Rectal smooth muscle tissue (tissue), 1 donor: ENCODE results near the gene USH1G.
"Not testable (repeated sequence)": the region's sequence is repeated elsewhere in the genome, so short reads cannot be mapped to it uniquely, and the experiment has no call there.

Source experiments
- H3K27ac ChIP-seq: one replicate; pipeline ENCODE4 v1.7.0; 2013; ENCODE audit warnings: low read depth, low read length, inconsistent platforms
- H3K27me3 ChIP-seq: one replicate; pipeline ENCODE4 v1.7.0; 2013; ENCODE audit warnings: low read length; ENCODE audit not compliant: control insufficient read depth, insufficient read depth
- H3K36me3 ChIP-seq: one replicate; pipeline ENCODE4 v1.7.0; 2013; ENCODE audit warnings: low read length; ENCODE audit not compliant: control insufficient read depth, insufficient read depth
- H3K4me1 ChIP-seq: one replicate; pipeline ENCODE4 v1.7.0; 2013; ENCODE audit warnings: low read length; ENCODE audit not compliant: control insufficient read depth, insufficient read depth
- H3K4me3 ChIP-seq: one replicate; pipeline ENCODE4 v1.7.0; 2013; ENCODE audit warnings: low read length
- H3K9ac ChIP-seq: one replicate; pipeline ENCODE4 v1.7.0; 2013; ENCODE audit warnings: low read length

USH1G gene

DNA sequence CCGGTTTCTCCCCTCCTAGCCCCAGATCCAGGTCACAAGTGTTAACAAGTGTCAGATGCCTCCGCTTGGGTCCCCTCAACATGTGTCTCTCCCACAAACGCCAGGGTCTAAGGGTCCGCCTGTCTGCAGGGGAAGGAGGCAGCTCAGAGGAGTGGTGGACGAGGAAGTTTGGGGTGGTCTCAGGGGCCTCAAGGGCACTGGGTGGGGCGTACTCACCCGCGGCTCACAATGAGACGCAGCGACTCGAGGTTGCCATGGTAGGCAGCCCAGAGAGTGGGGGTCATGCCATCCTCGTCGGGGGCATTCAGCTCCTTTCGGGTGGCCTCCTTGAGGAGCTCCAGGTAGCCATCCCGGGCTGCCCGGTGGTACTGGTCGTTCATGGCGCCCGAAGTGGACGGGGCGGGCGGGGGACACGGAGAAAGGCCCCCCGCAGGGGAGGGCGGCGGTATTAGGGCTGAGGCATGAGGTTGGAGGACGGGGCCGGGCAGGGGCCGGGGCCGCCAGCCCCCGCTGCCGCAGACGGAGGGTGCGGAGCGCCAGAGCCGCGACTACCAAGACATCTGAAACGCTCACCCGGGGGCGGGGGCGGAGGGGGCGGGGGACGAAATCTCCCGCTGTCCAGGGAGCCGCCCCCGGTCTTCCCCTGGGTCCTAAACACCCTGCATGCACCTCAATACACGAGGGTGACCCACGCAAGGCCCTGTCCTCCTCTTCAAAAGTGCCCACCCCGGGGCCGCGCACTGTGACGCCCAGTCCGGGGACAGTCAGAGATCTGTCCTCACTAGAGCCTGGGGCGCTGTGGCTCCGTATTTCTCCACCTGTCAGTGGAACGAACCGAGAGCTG is at the start of gene USH1G:
Gene USH1G (minus strand): TSS at position 562 of the 844 bp plus-strand sequence. CDS start 182 bp downstream, at position 380.
- H3K4me1 ChIP-seq = no peaks in the 10 kb centered on the region
- peaks cover 35% of the 10 kb centered on the region for H3K27me3 ChIP-seq
- H3K27ac ChIP-seq = no peak within 1 kb of the TSS
- H3K36me3 ChIP-seq = no peaks in the 10 kb centered on the region
- H3K9ac ChIP-seq = no peak within 1 kb of the TSS
- H3K4me3 ChIP-seq = no peak within 1 kb of the TSS

DNA sequence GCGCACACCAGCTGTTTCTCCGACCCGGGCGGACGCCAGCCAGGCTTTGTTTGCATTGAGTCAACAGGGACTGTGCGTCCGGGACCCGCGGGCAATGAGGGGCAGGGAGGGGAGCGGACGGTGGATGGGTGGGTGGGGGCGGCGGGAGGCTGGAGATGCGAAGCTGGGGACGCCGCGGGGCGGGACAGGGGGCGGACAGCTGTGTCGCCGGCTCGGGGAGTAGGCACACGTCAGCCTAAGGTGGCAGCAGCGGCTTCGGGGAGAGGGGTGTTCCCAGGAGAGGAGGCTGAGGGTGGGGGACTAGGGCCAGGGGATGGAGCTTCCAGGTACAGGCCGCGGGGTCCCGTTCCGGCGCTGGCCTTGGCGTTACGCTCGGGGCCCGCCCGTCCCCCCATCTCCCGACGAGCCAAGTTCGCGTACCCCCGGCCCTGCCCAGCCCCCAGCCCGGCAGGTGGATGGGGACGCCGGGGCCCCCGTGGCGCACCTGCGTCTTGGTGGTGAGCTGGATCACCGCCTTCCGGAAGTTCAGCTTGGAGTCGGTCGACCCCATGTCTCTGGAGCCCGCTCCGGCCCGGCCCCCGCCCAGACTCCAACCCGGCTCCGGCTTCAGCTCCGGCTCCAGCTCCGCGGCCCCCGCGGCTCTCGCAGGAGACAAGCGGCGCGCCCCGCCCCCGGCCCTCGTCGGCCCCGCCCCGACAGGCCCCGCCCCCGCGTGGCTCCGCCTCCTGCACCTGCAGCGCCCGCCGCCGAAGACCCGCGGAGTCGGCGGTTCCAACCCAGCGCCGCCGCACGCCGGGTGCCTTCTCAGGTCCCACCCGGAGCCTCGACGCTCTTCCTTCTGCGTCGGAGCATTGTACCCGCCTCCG is 49.3 kb upstream of the USH1G start, which contains the start of gene HID1:
Gene HID1 (minus strand): TSS at position 653 of the 866 bp plus-strand sequence. CDS start 103 bp downstream, at position 550.
- Histone ChIP-seq H3K9ac (no peak within 1 kb of the TSS), H3K27ac (no peak within 1 kb of the TSS), H3K4me3 (peak within 1 kb of the TSS; percentile 59), H3K36me3 (no peaks in the 10 kb centered on the region), H3K4me1 (no peaks in the 10 kb centered on the region), H3K27me3 (peaks cover 13% of the 10 kb centered on the region)

DNA sequence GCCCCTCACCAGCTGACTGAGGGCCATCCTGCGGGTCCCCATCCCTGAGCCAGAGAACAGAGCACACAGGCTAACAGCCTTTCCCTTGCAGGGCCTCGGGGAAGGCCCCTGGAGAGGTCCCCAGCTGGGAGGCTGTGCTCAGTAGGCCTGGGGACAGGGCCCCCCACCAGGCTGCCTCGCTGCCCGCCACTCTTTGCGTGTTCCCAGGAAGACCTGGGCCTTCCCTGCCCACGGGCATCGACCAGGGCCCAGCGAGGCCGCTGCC is 48.7 kb upstream of the USH1G start:
- peaks cover 13% of the 10 kb centered on the region for H3K27me3 ChIP-seq
- no peaks in the 10 kb centered on the region for H3K4me1 ChIP-seq
- no peak overlapping the region for H3K9ac ChIP-seq
- H3K27ac ChIP-seq = no peak overlapping the region
- peak overlapping the region; percentile 57 for H3K4me3 ChIP-seq
- H3K36me3 ChIP-seq = no peaks in the 10 kb centered on the region

DNA sequence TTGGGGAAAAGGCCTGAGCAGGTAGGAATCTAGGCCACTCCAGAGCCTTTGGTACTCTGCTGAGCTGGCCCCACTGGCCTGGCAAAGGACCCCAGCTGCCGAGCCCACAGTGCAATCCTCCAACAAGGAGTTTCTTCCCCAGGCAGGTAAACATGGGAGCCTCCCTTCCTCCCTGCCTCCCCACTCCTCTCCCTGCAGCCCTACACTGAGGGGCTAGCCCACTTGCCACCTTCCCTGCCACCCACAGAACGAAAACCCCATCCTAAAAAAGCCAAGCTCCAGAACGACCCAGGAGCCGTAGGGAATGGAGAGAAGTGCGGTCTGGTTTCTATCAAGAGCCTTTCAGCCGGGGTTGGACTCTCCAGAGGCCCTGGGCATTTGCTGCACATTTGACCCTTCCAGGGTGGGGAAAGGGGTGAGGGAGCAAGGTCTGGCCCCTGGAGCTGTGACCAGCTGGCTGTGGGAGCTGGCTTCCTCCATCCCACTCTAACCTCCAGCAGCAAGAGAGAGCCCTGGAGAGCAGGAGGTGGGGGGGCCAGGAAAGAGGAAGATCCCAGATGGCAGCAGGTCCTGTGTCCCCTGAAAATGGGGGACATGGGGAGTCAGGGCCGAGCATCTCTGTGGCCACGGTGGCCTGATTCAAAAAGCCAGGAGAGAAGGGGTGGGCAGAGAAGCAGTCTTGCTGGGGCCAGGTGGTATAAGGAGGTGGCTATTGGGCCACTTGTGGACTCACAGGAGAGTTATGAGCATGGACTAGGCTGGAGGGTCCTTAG is 48.2 kb upstream of the USH1G start:
- H3K27me3 ChIP-seq = peaks cover 13% of the 10 kb centered on the region
- no peaks in the 10 kb centered on the region for H3K4me1 ChIP-seq
- no peaks in the 10 kb centered on the region for H3K36me3 ChIP-seq
- H3K9ac ChIP-seq = no peak overlapping the region
- no peak overlapping the region for H3K27ac ChIP-seq
- peak overlapping the region; percentile 57 for H3K4me3 ChIP-seq

DNA sequence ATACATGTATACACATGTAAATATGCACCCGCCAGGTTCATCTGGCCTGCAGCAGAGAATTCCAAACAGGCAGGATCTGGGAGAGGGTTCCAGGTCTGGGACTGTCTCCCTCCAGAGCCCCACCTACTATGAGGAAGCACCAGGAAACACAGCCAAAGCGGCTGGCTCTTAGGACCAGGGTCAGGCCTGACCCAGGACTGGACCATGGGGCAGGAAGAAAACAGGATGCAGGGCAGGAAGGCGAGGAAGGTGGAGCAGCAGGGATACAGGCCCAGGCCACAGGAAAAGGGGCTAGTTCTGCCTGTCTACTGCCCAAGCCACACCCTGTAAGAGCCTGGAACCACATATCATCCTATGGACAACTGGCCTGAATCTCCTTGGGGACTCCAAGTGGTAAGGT is 47.3 kb upstream of the USH1G start:
- H3K27me3 ChIP-seq = peaks cover 13% of the 10 kb centered on the region
- H3K4me3 ChIP-seq = no peak overlapping the region
- no peak overlapping the region for H3K9ac ChIP-seq
- H3K27ac ChIP-seq = no peak overlapping the region
- H3K4me1 ChIP-seq = no peaks in the 10 kb centered on the region
- H3K36me3 ChIP-seq = no peaks in the 10 kb centered on the region

DNA sequence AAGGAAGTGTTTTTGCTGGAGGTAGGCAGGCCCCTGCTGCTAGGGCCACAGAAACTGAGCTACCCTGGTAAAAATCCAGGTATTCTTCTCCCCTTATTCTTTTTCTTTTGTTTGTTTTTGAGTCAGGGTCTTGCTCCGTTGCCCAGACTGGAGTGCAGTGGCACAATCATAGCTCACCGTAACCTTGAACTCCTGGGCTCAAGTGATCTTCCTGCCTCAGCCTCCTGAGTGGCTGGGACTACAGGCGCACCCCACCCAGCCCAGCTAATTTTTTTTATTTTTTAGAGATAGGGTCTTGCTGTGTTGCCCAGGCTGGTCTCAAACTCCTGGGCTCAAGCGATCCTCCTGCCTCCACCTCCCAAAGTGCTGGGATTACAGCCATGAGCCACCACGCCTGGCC is 46.4 kb upstream of the USH1G start:
- H3K4me3 ChIP-seq, H3K9ac ChIP-seq, H3K4me1 ChIP-seq, H3K27ac ChIP-seq, H3K36me3 ChIP-seq: not testable (repeated sequence)
- H3K27me3 ChIP-seq = peaks cover 11% of the 10 kb centered on the region

DNA sequence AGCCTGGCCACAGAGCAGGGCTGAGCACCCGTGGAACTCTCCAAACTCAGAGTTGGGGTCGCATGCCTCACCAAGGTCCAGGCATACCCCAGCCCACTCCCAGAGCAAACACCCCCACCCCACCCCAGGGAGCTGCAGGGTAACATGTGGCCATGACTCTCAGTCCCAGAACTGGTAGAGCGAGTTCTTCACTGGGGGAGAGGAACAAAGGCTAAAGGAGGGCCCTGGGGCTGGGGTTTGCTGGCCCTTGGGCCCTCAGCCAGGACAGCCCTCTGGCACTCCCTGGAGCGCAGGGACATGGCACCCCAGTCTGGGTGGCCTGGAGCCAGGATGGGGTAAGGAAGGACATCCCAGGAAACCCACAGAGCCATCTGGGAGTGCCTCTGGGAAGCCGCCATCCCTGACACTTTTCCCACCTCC is 45.3 kb upstream of the USH1G start:
- Histone ChIP-seq H3K4me1 (no peaks in the 10 kb centered on the region), H3K4me3 (no peak overlapping the region), H3K27ac (no peak overlapping the region), H3K36me3 (no peaks in the 10 kb centered on the region), H3K9ac (no peak overlapping the region), H3K27me3 (peaks cover 10% of the 10 kb centered on the region)

DNA sequence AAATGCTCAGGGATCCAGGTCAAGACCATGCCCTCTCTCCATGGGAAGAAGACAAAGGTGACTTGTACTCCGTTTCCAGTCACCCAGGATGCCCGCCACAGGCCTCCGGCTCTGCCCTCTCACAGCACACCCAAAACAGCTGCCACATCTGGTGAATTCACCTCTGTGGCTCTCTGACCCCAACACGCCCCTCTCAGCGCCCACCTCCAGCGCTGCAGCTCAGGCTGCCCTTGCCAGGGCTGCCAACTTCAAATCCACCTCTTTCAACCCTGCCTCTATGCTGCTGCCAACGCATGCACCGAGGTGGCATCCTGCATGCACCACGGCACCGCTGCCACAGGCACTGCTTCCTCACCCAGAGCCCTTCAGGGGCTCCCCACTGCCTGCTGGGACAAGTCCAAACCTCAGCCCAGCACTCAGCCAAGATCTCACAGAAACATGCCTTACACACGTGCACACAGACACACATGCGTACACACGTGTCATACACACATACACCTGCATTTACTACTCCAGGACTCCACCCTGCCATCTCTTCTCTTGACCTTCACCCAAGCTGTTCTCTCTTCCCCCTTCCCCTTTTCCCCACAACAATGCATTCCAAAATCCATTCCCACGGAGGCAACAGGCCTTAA is 42.0 kb upstream of the USH1G start:
- H3K27me3 ChIP-seq = no peaks in the 10 kb centered on the region
- H3K36me3 ChIP-seq = no peaks in the 10 kb centered on the region
- H3K4me1 ChIP-seq = no peaks in the 10 kb centered on the region
- H3K4me3 ChIP-seq = no peak overlapping the region
- no peak overlapping the region for H3K9ac ChIP-seq
- H3K27ac ChIP-seq = no peak overlapping the region

DNA sequence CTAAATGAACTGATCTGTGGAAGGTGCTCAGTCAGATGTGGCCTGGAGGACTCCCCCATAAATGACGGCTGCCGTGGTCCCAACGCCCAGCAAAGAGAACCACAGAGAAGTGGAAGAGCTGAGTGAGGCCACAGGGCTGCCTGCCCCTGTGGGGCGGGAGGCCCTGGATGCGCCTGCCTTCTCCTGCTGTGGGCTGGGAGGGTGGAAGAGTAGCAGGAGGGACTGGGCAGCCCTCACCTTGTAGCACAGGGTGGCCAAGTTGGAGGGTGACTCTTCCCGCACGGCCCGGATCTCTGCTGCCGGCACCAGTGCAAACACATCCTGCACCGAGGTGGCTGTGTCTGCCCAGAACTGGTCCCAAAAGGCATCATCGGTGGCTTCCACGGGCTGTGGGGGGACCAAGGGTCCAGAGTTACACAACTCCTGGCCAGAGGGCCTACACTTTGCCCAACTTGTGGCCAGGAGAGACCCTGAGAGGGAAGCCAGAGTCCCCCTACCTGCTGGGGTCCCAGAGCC is 41.2 kb upstream of the USH1G start:
- Histone ChIP-seq H3K4me1 (no peaks in the 10 kb centered on the region), H3K27ac (no peak overlapping the region), H3K27me3 (no peaks in the 10 kb centered on the region), H3K4me3 (no peak overlapping the region), H3K9ac (no peak overlapping the region), H3K36me3 (no peaks in the 10 kb centered on the region)

DNA sequence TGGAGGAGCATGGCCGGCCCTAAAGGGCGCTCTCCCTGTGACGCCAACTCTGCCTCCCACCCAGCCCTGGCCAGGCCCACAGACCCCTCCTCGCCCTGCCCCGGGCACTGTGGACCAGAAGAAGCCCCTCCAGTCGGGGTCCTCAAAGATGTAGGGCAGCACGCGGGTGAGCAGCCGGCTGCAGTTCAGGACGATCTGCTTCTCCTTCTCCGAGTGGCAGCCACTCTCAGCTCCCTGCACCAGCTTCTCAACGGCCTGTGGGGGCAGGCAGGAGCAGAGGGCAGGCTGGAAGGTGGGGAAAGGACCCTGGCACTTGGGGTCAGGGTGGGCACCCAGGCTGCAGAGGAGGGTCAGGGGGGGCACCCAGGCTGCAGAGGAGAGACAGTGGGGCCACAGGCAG is 40.6 kb upstream of the USH1G start:
- Histone ChIP-seq H3K4me1 (no peaks in the 10 kb centered on the region), H3K27ac (no peak overlapping the region)

DNA sequence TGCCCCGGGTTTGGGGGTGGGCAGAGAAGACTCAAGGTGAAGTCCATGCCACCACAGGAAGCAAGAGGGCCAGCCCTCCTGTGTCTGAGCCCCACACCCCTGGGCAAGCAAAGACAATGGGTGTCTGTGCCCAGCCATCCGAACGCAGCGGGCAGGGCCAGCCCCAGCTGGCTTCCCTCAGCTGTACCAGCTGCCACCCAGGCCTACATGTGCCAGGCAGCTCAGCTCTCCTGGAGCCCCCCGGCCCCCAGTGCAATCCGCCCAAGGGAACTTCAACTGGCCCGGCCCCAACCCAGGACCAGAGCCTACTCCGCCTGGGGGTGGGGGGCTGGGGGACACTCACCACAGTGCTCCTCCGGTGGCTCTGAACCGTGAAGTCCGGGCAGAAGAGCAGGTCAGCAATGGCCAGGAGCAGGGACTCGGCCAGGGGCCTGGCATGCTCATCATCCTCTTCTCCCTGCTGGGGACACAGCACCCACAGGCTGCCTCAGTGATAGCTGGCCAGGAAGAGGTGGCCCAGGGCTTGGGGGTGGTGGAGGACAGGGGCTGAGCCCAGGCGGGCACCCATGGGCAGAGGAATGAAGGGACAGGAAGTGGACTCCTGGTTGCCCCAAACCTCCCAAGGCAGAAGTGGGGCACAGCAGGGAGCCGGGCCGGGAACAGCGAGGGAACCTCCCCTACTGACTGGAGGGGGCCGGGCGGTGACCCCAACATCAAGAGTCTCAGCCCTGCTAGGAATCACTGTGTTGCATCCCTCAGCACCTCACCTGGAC is 39.8 kb upstream of the USH1G start:
- Histone ChIP-seq H3K4me3 (no peak overlapping the region), H3K27ac (no peak overlapping the region)

More for the DNA sequence above, 40.6 kb upstream of the USH1G start:
- Histone ChIP-seq H3K9ac (no peak overlapping the region), H3K36me3 (no peaks in the 10 kb centered on the region), H3K27me3 (no peaks in the 10 kb centered on the region), H3K4me3 (no peak overlapping the region)

More for the DNA sequence above, 39.8 kb upstream of the USH1G start:
- Histone ChIP-seq H3K9ac (no peak overlapping the region), H3K36me3 (no peaks in the 10 kb centered on the region), H3K4me1 (no peaks in the 10 kb centered on the region), H3K27me3 (no peaks in the 10 kb centered on the region)
